Measurements from ENCODE around the gene SLC24A4. TPM values are rescaled to one million over a fixed set of nuclear protein-coding genes. Genes with fewer than 3 reads are reported as not detected.

SLC24A4 gene
- total and polyA plus RNA-seq, 2 of the 4 experiments (the other 2 are of a cell fraction): not detected

GRCh38 chr14:92507174-92507768 lies 184.3 kb downstream of the SLC24A4 start:
- in situ Hi-C loops (cut with MboI; ENCODE audit: low sequenced_read_pairs): no loop called here
- dilution Hi-C loops (cut with HindIII; ENCODE audit: low sequenced_read_pairs, unreplicated experiment): no loop called here

More at GRCh38 chr14:92507174-92507768, 184.3 kb downstream of the SLC24A4 start:
- no TSS peak for BruUV-seq (replicated peaks)
- H3K27ac ChIP-seq (ENCODE audit: insufficient read depth, low read length): no peak overlapping the region
- no peak overlapping the region for H4K8ac ChIP-seq (ENCODE audit: low read depth in 2 of 2, low read length in 2 of 2)
- ChIA-PET CTCF (no interaction called here), POLR2A (ENCODE audit: unreplicated experiment) (interaction anchor here (0.6 kb wide), 1 partner anchor 116 kb away, joined by 8 read pairs; no protein-coding TSS in a partner anchor)
- H3K9me3 ChIP-seq (ENCODE audit: control insufficient read depth, insufficient read depth, low read length): no peaks in the 10 kb centered on the region
- 0 out of 2 replicates have a peak overlapping the region, but pooled peaks have one; percentile 3 for H2BK120ac ChIP-seq (ENCODE audit: low read depth, low read length)
- WGBS, 2 experiments (ENCODE audit: extremely low coverage in 2 of 2, insufficient read length in 1 of 2): 80% methylated on average over 1 of the region's 4 CpGs; no CpG with 5 or more reads in 1 of the 2 experiments
- H2AK9ac ChIP-seq (replicated peaks; ENCODE audit: low read depth, low read length, poor library complexity): no peak overlapping the region
- H3K79me1 ChIP-seq (ENCODE audit: low read depth in 1 of 2, low read length in 2 of 2): peaks cover 0 to 6% of the 10 kb centered on the region in 2 experiments; a peak in 1 of 4 replicates
- intact Hi-C loops (cut with micrococcal nuclease): no loop called here
- no peak overlapping the region for H3K4me2 ChIP-seq (ENCODE audit: low read depth, low read length)
- H2BK5ac ChIP-seq (ENCODE audit: low read depth, low read length, poor library complexity, severe bottlenecking): no peak overlapping the region
- no peaks in the 10 kb centered on the region; the same call in 1 of the 2 replicates for H4K20me1 ChIP-seq (ENCODE audit: insufficient read depth, low read length)
- peaks cover 19% of the 10 kb centered on the region for H3K4me1 ChIP-seq (ENCODE audit: control insufficient read depth, insufficient read depth, low read length)
- H3K4ac ChIP-seq (ENCODE audit: low read depth, low read length): no peak overlapping the region
- H3K18ac ChIP-seq (ENCODE audit: low read depth, low read length): no peak overlapping the region
- H3K9ac ChIP-seq (ENCODE audit: low read depth, low read length): no peak overlapping the region
- 0 out of 3 replicates have a peak overlapping the region, but pooled peaks have one; percentile 17 for H2BK15ac ChIP-seq (ENCODE audit: low read depth, low read length)
- no peak overlapping the region for H3K14ac ChIP-seq (replicated peaks; ENCODE audit: low read depth, low read length)
- H2AFZ ChIP-seq (replicated peaks; ENCODE audit: low read length, poor library complexity): no peak overlapping the region
- H3K56ac ChIP-seq (ENCODE audit: extremely low read depth, insufficient read depth, low read length): no peak overlapping the region
- no peak overlapping the region for H2BK20ac ChIP-seq (ENCODE audit: low read depth, low read length)
- peaks cover 30% of the 10 kb centered on the region for H3K9me1 ChIP-seq (ENCODE audit: insufficient read depth, low read length)
- no peak for TF ChIP-seq SMC3 (IDR thresholded peaks at IDR 0.05; ENCODE audit: low read depth, low read length)
- no peak for TF ChIP-seq FOS (IDR thresholded peaks at IDR 0.05; ENCODE audit: low read depth, low read length)
- no peak for TF ChIP-seq MAFK (IDR thresholded peaks at IDR 0.05; ENCODE audit: low read depth, low read length)
- TF ChIP-seq RAD21 (IDR thresholded peaks at IDR 0.05; ENCODE audit: low read length): no peak
- TF ChIP-seq CHD1 (IDR thresholded peaks at IDR 0.05; ENCODE audit: low read depth, low read length): no peak
- TF ChIP-seq BHLHE40 (IDR thresholded peaks at IDR 0.05; ENCODE audit: low read depth, low read length): no peak
- TF ChIP-seq RCOR1 (IDR thresholded peaks at IDR 0.05; ENCODE audit: insufficient replicate concordance, low read length): no peak
- TF ChIP-seq CTCF (conservative IDR thresholded peaks at IDR 0.05; ENCODE audit: low read depth, low read length): no peak
- TF ChIP-seq MXI1 (IDR thresholded peaks at IDR 0.05; ENCODE audit: borderline replicate concordance, low read depth, low read length): no peak
- TF ChIP-seq CEBPB (IDR thresholded peaks at IDR 0.05; ENCODE audit: low read depth, low read length): no peak
- no peak overlapping the region for H3K23ac ChIP-seq (ENCODE audit: low read depth, low read length)
- H3K4me3 ChIP-seq (ENCODE audit: insufficient read depth, low read depth, low read length): no peak overlapping the region
- no peak for ATAC-seq (ENCODE audit: low read depth)
- H2AK5ac ChIP-seq (ENCODE audit: low read depth, low read length): peak overlapping the region; percentile 34; the same call in 1 of the 2 replicates
- no peak for DNase-seq
- H3K36me3 ChIP-seq (ENCODE audit: control insufficient read depth, insufficient read depth, low read length): no peaks in the 10 kb centered on the region
- H3K27me3 ChIP-seq (ENCODE audit: control insufficient read depth, insufficient read depth, low read length): no peaks in the 10 kb centered on the region
- H4K91ac ChIP-seq (ENCODE audit: insufficient read depth, low read depth, low read length): no peak overlapping the region
- H4K5ac ChIP-seq (ENCODE audit: low read depth, low read length): no peak overlapping the region

All from IMR-90 (cell line).